ENCODE results near the gene RANGAP1.

The RANGAP1 gene

GRCh38 chr22:41238570-41239442 lies 47.2 kb downstream of the RANGAP1 start:
- TF ChIP-seq CTCF (IDR thresholded peaks at IDR 0.05; ENCODE audit: low read depth, low read length, missing control alignments): no peak
- in situ Hi-C loops (cut with HindIII; ENCODE audit: low sequenced_read_pairs): no loop called here
- DNase-seq (ENCODE audit: low read depth): no peak
- no peak overlapping the region for H3K4me3 ChIP-seq (ENCODE audit: low read depth, low read length)

DNA sequence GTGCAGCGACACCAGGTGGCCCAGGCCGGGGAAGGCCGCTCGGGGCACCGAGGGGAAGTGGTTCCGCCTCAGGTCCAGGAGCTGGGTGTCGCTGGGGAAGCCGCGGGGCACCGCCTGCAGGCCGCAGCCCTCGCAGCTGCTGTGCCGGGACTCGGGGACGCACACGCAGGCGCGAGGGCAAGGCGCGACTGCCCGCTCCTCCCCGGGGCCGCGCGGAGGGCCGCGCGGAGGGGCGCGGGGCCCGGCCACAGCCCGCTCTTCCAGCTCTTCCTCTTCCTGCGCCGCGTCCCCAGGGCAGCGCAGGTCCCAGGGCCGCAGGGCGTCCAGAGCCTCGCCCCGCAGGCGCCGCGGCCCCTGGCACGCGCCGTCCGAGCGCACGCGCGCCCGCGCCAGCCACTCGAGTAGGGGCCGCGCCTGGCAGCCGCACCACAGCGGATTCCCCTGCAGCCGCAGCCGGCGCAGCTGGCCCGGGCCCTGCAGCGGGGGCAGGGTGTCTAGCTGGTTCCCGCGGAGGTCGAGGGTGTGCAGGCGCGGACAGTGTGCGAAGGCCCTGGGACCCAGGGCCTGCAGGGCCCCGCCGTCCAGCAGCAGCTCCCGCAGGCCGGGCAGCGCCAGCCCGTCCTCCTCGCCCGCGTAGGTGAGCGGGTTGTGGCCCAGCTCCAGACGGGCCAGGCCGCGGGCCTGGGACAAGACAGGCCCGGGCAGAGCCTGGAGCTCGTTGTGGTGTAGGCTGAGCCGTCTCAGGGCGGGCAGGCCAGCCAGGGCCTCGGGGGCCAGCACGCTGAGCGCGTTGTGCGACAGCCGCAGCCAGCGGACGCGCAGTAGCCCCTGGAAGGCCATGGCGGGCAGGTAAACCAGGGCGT lies 48.0 kb downstream of the RANGAP1 start:
- TF ChIP-seq CTCF (IDR thresholded peaks at IDR 0.05; ENCODE audit: low read depth, low read length, missing control alignments): peak; percentile 51
- peak overlapping the region; percentile 14 for H3K4me3 ChIP-seq (ENCODE audit: low read depth, low read length)
- DNase-seq (ENCODE audit: low read depth): no peak
- in situ Hi-C loops (cut with HindIII; ENCODE audit: low sequenced_read_pairs): no loop called here

DNA sequence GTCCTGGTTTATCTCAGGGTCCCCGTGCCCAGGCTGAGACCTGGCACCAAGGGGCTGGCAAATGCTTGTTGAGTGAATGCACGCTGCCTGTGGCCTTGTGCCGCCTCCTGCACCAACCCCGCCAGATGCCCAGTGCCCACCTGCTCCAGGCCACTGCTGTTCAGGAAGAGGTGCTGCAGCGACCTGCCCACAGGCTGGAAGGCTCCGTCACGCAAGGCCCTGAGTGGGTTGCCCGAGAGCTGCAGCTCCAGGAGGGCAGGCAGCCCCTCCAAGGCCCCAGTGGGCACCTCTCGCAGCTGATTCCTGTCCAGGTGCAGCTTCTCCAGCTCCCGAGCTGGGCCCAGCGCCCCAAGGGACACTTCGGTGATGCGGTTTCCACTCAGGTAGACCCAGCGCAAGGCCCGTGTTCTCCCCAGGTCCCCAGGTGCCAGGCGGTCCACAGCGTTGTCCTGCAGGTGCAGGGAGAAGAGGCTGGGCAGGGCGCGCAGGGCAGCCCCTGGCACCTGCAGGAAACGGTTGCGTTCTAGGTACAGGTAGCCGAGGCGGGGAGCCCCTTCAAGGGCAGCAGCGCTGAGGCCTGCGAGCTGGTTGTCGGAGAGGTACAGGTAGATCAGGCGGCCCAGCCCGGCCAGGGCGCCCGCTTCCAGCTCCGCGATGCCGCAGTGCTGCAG lies 48.8 kb downstream of the RANGAP1 start:
- in situ Hi-C loops (cut with HindIII; ENCODE audit: low sequenced_read_pairs): no loop called here
- no peak for DNase-seq (ENCODE audit: low read depth)
- H3K4me3 ChIP-seq (ENCODE audit: low read depth, low read length): no peak overlapping the region
- no peak for TF ChIP-seq CTCF (IDR thresholded peaks at IDR 0.05; ENCODE audit: low read depth, low read length, missing control alignments)

DNA sequence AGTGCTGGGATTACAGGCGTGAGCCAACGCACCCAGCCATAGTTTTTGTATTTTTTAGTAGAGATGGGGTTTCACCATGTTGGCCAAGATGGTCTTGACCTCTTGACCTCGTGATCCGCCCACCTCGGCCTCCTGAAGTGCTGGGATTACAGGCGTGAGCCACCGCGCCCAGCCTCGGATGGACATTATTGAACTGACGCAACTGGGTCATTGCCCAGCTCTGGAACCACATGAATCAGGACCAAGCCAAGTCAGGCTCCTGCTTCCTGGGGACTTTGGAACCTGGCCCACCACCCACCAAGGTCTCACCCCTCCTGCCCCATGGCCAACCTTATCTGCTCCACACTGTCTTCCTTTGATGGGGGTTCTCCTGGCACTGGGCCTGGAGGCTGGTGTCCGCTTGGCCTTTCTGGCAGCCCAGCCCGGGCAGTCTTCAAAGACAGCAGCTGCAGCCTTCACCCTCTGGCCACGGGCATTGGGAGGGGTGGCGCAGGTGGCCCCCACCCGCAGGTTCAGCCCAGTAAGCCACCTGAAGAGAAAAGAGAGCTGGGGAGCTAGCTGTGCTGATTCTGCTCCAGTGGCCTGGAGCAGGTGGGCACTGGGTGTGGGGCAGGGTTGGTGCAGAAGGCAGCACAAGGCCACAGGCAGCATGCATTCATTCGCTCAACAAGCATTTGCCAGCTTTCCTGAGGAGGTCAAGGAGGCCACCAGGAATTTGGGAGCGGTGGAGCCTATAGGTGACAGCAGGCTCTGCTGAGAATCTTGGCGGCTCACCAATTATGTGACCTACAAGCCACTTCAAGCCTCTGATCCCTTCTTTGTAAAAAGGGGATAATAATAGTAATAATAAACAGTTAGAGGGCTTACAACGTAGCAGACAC lies 50.9 kb downstream of the RANGAP1 start:
- DNase-seq (ENCODE audit: low read depth): no peak
- TF ChIP-seq CTCF (IDR thresholded peaks at IDR 0.05; ENCODE audit: low read depth, low read length, missing control alignments): no peak
- no peak overlapping the region for H3K4me3 ChIP-seq (ENCODE audit: low read depth, low read length)
- in situ Hi-C loops (cut with HindIII; ENCODE audit: low sequenced_read_pairs): no loop called here

DNA sequence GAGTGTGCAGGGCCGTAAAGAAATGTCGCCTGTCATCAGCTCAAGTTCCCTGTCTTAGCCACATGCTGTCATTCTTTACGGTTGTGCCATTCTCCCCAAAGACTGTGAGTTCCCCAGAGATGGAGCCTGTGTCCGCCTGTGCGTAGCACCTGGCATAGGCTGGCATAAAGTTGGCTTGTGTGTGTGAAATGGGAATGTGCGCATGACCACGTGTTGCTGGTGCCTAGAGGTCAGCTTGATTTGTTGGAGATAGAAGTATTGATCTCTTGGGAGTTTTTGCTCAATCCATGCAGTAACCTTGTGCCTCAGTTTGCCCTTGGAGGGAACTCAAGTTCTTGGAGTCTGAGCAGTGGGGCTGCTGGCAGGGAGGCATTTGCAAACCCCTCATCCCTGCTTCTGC lies 54.6 kb downstream of the RANGAP1 start:
- DNase-seq (ENCODE audit: low read depth): no peak
- no peak for TF ChIP-seq CTCF (IDR thresholded peaks at IDR 0.05; ENCODE audit: low read depth, low read length, missing control alignments)

More for the DNA sequence above, 54.6 kb downstream of the RANGAP1 start:
- in situ Hi-C loops (cut with HindIII; ENCODE audit: low sequenced_read_pairs): no loop called here
- H3K4me3 ChIP-seq (ENCODE audit: low read depth, low read length): no peak overlapping the region
